Measurements from ENCODE around the gene DNAH5.

DNAH5 gene

DNA sequence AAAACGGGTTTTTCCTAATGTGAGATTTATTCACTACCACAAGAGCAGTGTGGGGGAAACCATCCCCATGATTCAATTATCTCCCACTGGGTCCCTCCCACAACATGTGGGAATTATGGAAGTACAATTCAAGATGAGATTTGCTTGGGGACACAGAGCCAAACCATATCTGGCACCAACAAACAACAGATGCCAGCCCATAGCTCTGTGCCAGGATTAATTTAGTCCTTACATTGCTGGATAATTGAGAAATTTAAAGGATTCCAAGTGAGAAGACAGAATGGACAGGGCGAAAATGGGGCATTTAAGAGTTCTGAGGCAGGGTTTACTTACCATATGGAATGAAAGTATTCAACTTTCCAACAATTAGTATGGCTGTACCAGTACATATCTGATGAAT, 30.8 kb upstream of the DNAH5 start:
- no peaks in the 10 kb centered on the region for H3K4me1 ChIP-seq
- no peaks in the 10 kb centered on the region for H3K9me3 ChIP-seq
- no peaks in the 10 kb centered on the region for H3K27me3 ChIP-seq
- H3K4me3 ChIP-seq (ENCODE audit: low read depth, low read length): no peak overlapping the region
- no peak for DNase-seq
- TF ChIP-seq, protein P1, sequence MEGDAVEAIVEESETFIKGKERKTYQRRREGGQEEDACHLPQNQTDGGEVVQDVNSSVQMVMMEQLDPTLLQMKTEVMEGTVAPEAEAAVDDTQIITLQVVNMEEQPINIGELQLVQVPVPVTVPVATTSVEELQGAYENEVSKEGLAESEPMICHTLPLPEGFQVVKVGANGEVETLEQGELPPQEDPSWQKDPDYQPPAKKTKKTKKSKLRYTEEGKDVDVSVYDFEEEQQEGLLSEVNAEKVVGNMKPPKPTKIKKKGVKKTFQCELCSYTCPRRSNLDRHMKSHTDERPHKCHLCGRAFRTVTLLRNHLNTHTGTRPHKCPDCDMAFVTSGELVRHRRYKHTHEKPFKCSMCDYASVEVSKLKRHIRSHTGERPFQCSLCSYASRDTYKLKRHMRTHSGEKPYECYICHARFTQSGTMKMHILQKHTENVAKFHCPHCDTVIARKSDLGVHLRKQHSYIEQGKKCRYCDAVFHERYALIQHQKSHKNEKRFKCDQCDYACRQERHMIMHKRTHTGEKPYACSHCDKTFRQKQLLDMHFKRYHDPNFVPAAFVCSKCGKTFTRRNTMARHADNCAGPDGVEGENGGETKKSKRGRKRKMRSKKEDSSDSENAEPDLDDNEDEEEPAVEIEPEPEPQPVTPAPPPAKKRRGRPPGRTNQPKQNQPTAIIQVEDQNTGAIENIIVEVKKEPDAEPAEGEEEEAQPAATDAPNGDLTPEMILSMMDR (IDR thresholded peaks at IDR 0.05; ENCODE audit: low read depth, low read length): no peak
- H3K36me3 ChIP-seq: no peaks in the 10 kb centered on the region

DNA sequence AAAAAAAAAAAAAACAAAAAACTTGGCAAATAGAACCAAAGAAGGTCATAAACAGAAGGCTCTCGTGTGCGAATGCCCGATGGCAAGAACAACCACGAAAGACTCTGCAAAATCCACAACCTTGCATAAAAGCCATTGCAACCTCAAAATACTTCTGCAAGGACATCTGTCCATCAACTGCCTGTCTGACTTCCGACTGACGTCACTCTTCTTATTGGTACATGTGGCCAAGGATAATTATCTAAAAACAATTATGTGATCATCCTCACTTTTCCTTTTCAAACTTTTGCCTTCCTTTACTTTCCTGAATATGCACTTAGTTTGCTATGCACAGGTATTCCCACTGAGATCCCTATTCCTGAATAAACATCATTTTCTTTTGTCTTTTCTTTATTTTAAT, 29.2 kb upstream of the DNAH5 start:
- Histone ChIP-seq H3K9me3 (no peaks in the 10 kb centered on the region), H3K4me3 (ENCODE audit: low read depth, low read length) (no peak overlapping the region), H3K27me3 (no peaks in the 10 kb centered on the region), H3K4me1 (no peaks in the 10 kb centered on the region), H3K36me3 (no peaks in the 10 kb centered on the region)
- no peak for DNase-seq
- TF ChIP-seq, protein P1 (IDR thresholded peaks at IDR 0.05; ENCODE audit: low read depth, low read length): no peak

DNA sequence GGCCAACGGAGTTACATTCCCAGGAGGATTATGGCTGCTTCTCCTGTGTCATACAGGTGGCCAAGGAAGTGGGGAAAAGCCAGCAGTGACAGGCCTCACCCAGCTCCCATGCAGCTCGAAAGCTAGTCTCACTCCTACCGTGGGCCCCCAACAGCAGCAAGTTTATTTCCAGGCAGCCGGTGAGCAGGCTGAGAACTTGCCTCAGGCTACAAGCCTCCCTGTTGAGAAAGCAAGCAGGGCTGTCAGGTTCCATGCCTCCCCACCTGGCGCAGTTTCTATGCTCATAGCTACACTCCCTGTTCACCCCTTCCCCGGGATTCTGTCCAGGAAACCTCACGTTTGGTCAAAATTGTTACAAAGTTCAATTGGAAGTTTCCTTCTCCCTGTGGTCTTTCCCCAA, 27.5 kb upstream of the DNAH5 start:
- Histone ChIP-seq H3K4me3 (ENCODE audit: low read depth, low read length) (no peak overlapping the region), H3K27me3 (no peaks in the 10 kb centered on the region), H3K36me3 (no peaks in the 10 kb centered on the region), H3K4me1 (no peaks in the 10 kb centered on the region), H3K9me3 (no peaks in the 10 kb centered on the region)
- no peak for DNase-seq
- TF ChIP-seq, protein P1 (IDR thresholded peaks at IDR 0.05; ENCODE audit: low read depth, low read length): no peak

DNA sequence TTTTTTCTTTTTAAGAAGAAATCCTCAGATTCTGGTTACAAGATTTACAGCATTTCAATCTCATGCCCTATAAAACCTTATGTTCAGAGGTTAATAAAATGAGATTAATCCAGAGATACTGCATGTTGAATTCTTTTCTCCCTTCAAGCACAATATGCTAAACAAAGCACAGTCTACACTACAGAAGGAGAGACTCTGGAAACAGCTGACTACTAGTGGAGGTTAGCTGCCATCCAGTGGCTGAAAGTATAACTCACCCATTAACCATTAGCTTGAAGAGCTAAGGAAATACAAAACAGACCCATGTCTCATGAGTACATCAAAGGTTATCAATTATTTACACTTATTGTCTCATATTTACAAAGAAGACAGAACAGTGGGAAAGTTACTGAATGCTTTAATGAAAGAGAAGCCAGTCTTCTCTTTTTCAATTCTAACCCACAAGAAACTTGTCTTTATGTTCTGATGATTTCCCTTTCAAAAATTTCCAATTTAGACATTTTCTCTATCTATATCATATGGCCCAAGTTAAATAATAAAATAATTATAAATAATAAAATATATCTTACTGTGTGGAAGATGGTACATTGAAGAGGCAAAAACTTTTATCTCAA, 12.7 kb upstream of the DNAH5 start:
- no peak overlapping the region for H3K4me3 ChIP-seq (ENCODE audit: low read depth, low read length)
- TF ChIP-seq, protein P1 (IDR thresholded peaks at IDR 0.05; ENCODE audit: low read depth, low read length): peak; percentile 85
- H3K27me3 ChIP-seq: peaks cover 19% of the 10 kb centered on the region
- H3K36me3 ChIP-seq: no peaks in the 10 kb centered on the region
- DNase-seq: peak; percentile 32
- H3K9me3 ChIP-seq: no peaks in the 10 kb centered on the region
- no peaks in the 10 kb centered on the region for H3K4me1 ChIP-seq

DNA sequence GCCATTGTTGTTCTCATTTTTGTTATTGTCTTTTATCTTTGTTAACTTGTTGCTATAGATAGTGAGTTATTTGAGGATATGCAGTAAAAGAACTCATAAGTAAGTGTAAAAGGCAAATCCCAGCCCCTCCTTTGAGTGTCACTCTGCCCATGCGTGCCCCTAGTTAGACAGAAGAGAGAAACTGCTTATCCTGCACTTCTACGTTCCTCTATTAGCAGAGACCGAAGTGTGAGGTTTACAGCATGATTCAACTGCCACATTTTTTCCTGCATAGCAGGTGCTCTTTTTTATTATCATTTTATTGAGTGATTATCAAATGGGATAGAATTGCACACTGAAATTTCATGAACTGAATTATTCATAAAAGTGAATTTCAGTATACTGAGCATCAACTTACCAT, 12.0 kb upstream of the DNAH5 start:
- H3K36me3 ChIP-seq: no peaks in the 10 kb centered on the region

DNA sequence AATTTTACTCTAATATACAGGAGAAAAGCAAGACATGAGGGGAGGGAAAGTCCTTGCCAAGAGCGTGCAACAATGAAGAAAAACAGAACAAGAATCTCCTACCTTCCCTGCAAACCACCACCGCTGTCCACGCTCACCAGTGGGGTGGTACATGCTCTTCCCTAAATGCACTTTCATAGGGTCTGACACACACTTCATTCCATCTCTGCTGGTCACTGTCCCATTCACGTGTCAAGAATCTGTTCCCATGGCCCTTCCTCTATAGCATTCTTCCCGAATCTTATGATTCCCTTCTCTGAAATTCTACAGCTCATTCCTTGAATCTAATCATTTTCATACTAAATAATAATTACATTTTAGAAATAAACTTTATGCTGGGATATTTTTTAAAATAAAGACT, 11.4 kb upstream of the DNAH5 start:
- no peak overlapping the region for H3K4me3 ChIP-seq (ENCODE audit: low read depth, low read length)
- peaks cover 23% of the 10 kb centered on the region for H3K27me3 ChIP-seq
- H3K9me3 ChIP-seq: no peaks in the 10 kb centered on the region
- no peaks in the 10 kb centered on the region for H3K36me3 ChIP-seq
- TF ChIP-seq, protein P1 (IDR thresholded peaks at IDR 0.05; ENCODE audit: low read depth, low read length): no peak
- no peak for DNase-seq
- no peaks in the 10 kb centered on the region for H3K4me1 ChIP-seq

More for the DNA sequence above, 12.0 kb upstream of the DNAH5 start:
- DNase-seq: no peak
- H3K27me3 ChIP-seq: peaks cover 23% of the 10 kb centered on the region
- H3K4me1 ChIP-seq: no peaks in the 10 kb centered on the region
- TF ChIP-seq, protein P1 (IDR thresholded peaks at IDR 0.05; ENCODE audit: low read depth, low read length): no peak
- H3K4me3 ChIP-seq (ENCODE audit: low read depth, low read length): no peak overlapping the region
- H3K9me3 ChIP-seq: no peaks in the 10 kb centered on the region

All from BE2C (cell line).